ENCODE results near the gene PGRMC1.
"Not testable (repeated sequence)": the region's sequence is repeated elsewhere in the genome, so short reads cannot be mapped to it uniquely, and the experiment has no call there.

GRCh38 chrX:119207483-119207882, 28.6 kb upstream of the PGRMC1 start:
- not testable (repeated sequence) for TF ChIP-seq MAX (IDR thresholded peaks at IDR 0.05; ENCODE audit: low read depth, low read length)
- TF ChIP-seq, protein P1, sequence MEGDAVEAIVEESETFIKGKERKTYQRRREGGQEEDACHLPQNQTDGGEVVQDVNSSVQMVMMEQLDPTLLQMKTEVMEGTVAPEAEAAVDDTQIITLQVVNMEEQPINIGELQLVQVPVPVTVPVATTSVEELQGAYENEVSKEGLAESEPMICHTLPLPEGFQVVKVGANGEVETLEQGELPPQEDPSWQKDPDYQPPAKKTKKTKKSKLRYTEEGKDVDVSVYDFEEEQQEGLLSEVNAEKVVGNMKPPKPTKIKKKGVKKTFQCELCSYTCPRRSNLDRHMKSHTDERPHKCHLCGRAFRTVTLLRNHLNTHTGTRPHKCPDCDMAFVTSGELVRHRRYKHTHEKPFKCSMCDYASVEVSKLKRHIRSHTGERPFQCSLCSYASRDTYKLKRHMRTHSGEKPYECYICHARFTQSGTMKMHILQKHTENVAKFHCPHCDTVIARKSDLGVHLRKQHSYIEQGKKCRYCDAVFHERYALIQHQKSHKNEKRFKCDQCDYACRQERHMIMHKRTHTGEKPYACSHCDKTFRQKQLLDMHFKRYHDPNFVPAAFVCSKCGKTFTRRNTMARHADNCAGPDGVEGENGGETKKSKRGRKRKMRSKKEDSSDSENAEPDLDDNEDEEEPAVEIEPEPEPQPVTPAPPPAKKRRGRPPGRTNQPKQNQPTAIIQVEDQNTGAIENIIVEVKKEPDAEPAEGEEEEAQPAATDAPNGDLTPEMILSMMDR (IDR thresholded peaks at IDR 0.05; ENCODE audit: low read depth, low read length), result not testable (repeated sequence)

Data from NB4 (cell line).